Urinary bladder (tissue), 4 donors: Measurements from ENCODE around the gene UBA3. TPM values are rescaled to one million over a fixed set of nuclear protein-coding genes. Genes with fewer than 3 reads are reported as not detected.

Source experiments
- DNase-seq: peaks from one replicate; pipeline ENCODE4 v3.0.0-alpha.2; 2015; ENCODE audit errors: extremely low spot score
- H3K27ac ChIP-seq: one replicate; pipeline ENCODE4 v1.5.1; 2013; ENCODE audit warnings: low read depth, mild to moderate bottlenecking, moderate library complexity
- H3K36me3 ChIP-seq: one replicate; pipeline ENCODE4 v1.6.1; 2013; ENCODE audit warnings: mild to moderate bottlenecking, moderate library complexity; ENCODE audit not compliant: insufficient read depth
- H3K4me1 ChIP-seq: one replicate; pipeline ENCODE4 v1.6.1; 2013; ENCODE audit warnings: mild to moderate bottlenecking, moderate library complexity; ENCODE audit not compliant: insufficient read depth
- H3K4me3 ChIP-seq: one replicate; pipeline ENCODE4 v1.5.1; 2013; ENCODE audit warnings: low read depth, low read length
- WGBS: extraction: QIAGEN DNeasy Blood & Tissue Kit; methylation state at CpG from one replicate; pipeline ENCODE4 v1.1.7; 2013; 5-methylcytosine and 5-hydroxymethylcytosine counted together
- polyA plus RNA-seq: library from polyadenylated mRNA; stranded (reverse); fragments of 200-250 nt; gene quantifications from one replicate; pipeline ENCODE4 v1.2.3, GENCODE V29; 2013
- total RNA-seq: library from RNA; depleted of rRNA; stranded (reverse); fragments of >200 nt; gene quantifications from one replicate; pipeline ENCODE4 v1.2.3, GENCODE V29; 2014
- donor health status: healthy with polysubstance abuse.
- donor health status: healthy.

UBA3 gene
- total RNA-seq: 100 TPM
- 40.0 TPM for polyA plus RNA-seq

GRCh38 chr3:69080233-69080920, at the start of gene UBA3:
Gene UBA3, minus strand, starts transcription at chr3:69080365. Its CDS starts 12 bp downstream, at chr3:69080353.
- Histone ChIP-seq H3K4me1 (no peaks in the 10 kb centered on the region), H3K4me3 (peak within 1 kb of the TSS; percentile 100), H3K36me3 (no peaks in the 10 kb centered on the region), H3K27ac (peak within 1 kb of the TSS; percentile 67)
- peak; percentile 46 for DNase-seq
- WGBS: 4% methylated on average over 37 of the region's 37 CpGs

- Histone ChIP-seq H3K4me3 (no peak overlapping the region), H3K27ac (no peak overlapping the region), H3K4me1 (no peaks in the 10 kb centered on the region), H3K36me3 (no peaks in the 10 kb centered on the region)
- DNase-seq: no peak
- 29% methylated on average over 1 of the region's 1 CpG for WGBS
Observed at GRCh38 chr3:69129531-69129930, 49.4 kb upstream of the UBA3 start.

GRCh38 chr3:69128509-69128908, 48.3 kb upstream of the UBA3 start:
- H3K27ac ChIP-seq: no peak overlapping the region
- DNase-seq: no peak

GRCh38 chr3:69126999-69127398, 46.8 kb upstream of the UBA3 start:
- DNase-seq: no peak
- H3K36me3 ChIP-seq: no peaks in the 10 kb centered on the region
- H3K27ac ChIP-seq: no peak overlapping the region
- 92% methylated on average over 2 of the region's 2 CpGs for WGBS
- H3K4me3 ChIP-seq: no peak overlapping the region
- no peaks in the 10 kb centered on the region for H3K4me1 ChIP-seq

More at GRCh38 chr3:69128509-69128908, 48.3 kb upstream of the UBA3 start:
- H3K4me1 ChIP-seq: no peaks in the 10 kb centered on the region
- H3K36me3 ChIP-seq: no peaks in the 10 kb centered on the region
- no peak overlapping the region for H3K4me3 ChIP-seq

DNA sequence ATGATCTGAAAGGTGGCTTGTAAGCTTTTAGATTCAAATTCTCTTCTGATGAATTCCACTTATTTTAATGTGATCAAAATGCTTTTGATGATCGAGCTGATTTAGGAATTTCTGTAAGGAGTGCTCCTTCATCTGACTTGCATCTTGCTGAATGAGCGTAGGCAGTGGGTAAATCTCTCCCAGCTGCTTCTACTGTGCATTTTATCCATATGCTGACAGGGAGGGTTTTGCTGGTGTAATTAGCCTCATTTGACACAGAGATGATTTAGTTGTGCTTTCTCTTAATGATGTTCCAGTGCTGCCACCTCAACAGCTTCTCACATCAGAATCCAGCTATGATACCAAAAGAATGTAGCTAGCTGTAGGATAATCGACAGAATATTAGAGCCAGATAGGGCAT, 46.1 kb upstream of the UBA3 start:
- Histone ChIP-seq H3K4me3 (no peak overlapping the region), H3K4me1 (no peaks in the 10 kb centered on the region), H3K27ac (no peak overlapping the region), H3K36me3 (no peaks in the 10 kb centered on the region)
- WGBS: 74% methylated on average over 3 of the region's 3 CpGs
- DNase-seq: no peak

DNA sequence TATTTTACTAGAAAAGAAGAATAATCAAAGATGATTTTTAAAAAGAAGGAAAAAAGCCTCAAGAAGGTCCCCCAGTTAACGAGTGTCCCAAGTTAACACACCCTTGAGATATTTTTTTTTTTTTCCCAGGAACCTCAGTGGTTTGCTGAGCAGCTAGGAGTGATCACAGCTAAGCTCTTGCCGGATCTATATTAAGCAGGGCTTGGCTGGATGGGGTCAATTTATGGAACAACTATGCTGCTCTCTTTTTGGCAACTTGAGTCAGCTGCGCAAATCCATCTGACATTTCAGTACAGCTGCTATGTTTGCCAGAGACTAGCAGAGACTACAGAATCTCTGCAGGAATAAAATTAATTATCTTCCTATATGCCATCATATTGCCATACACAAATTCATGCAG, 42.2 kb upstream of the UBA3 start, which contains the start of gene LMOD3:
Gene LMOD3 (minus strand): TSS at position 193 of the 400 bp plus-strand sequence. CDS start 209 bp downstream, outside the sequence.
- no peak within 1 kb of the TSS for H3K27ac ChIP-seq
- H3K36me3 ChIP-seq: no peaks in the 10 kb centered on the region
- no peaks in the 10 kb centered on the region for H3K4me1 ChIP-seq
- no peak for DNase-seq
- 39% methylated on average over 3 of the region's 3 CpGs for WGBS
- no peak within 1 kb of the TSS for H3K4me3 ChIP-seq

DNA sequence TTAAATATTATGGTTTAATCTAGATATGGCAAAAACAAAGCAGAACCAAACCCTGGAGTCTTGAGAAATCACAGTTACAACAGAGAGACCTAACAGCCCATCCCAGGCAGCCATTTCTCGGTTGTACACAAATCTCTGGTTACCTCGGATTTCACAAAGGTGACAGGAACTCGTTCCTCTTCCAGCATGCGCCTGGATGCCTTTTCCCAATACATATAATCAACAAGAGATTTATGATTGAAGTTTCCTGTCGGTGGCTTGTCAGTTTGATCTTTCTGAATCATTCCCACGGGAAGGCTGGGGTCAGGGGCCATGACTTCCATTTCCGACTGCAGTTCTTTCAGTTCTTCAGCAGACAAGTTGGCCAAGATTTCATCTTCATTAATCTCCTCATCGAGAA, 41.8 kb upstream of the UBA3 start:
- no peak overlapping the region for H3K4me3 ChIP-seq
- no peak for DNase-seq
- 43% methylated on average over 8 of the region's 8 CpGs for WGBS
- H3K36me3 ChIP-seq: no peaks in the 10 kb centered on the region
- H3K27ac ChIP-seq: no peak overlapping the region
- H3K4me1 ChIP-seq: no peaks in the 10 kb centered on the region

- no peaks in the 10 kb centered on the region for H3K36me3 ChIP-seq
- no peak for DNase-seq
- no peaks in the 10 kb centered on the region for H3K4me1 ChIP-seq
- H3K27ac ChIP-seq: no peak overlapping the region
- H3K4me3 ChIP-seq: no peak overlapping the region
- 73% methylated on average over 6 of the region's 6 CpGs for WGBS
Observed at GRCh38 chr3:69121513-69121912, 41.3 kb upstream of the UBA3 start.

DNA sequence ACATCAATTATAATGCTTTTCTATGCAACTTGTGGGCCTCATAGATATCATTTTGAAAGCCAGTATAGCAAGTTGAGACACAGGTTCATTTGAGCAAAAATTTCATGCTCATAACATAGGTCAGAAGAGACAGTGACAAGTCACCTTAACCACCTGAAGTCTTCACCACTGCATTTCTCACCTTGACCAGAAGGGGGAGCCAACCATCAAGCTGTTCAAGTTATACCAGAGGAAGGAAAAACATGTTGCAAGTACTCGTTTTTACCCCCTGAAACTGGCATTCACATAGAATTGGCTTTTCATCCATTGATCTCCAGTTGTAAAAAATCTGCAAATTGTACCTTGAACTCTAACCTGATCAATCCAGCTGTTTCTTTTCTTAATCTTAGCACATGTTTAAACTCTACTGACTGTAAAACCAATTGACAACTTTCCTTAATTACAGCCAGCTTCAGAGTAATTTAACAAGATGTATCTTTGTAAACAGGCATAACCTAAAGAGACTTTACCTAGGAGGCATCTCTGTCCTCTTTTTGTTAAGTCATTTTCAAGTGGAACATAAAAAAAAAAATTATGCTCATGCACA, 40.8 kb upstream of the UBA3 start:
- no peak overlapping the region for H3K4me3 ChIP-seq
- H3K36me3 ChIP-seq: no peaks in the 10 kb centered on the region
- peak; percentile 49 for DNase-seq
- H3K4me1 ChIP-seq: no peaks in the 10 kb centered on the region
- 8% methylated on average over 1 of the region's 1 CpG for WGBS
- no peak overlapping the region for H3K27ac ChIP-seq

DNA sequence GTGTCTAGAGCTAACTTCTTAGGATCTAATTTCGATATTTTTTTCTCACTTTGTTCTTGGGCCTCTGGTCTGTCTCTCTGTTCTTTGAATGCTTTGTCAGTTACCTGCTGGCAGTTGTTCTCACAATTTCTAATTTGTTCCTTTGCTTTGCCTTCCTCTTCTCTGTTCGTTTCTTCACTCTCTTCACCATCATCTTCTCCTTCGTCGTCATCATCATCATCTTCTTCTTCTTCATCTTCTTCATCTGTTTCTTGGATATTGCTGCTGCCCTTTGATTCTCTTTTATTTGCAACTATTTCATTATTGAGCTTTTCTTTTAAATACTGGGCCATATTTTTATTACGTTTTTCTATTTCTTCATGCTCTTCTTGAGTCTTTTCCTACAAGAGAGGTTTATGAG, 39.5 kb upstream of the UBA3 start:
- Histone ChIP-seq H3K36me3 (no peaks in the 10 kb centered on the region), H3K4me1 (no peaks in the 10 kb centered on the region), H3K27ac (no peak overlapping the region), H3K4me3 (no peak overlapping the region)
- no peak for DNase-seq
- WGBS: 95% methylated on average over 5 of the region's 5 CpGs

DNA sequence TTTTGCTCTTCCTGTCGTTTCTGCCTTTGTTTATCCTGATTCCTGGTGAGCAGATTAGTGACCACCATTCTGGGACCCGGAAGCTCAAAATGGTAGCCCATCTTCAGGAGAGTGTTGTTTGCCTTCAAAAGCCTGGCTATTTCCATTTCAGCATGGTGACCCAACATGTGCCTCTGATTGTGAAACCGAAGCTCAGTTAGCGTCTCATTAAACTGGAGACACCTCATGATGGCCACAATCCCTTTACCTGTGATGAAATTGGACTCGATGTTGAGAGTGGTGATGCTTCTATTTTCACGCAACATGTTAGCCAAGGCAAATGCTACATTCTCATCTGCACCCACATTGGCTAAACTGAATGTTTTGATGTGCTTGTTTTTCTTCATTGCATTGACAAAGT, 39.0 kb upstream of the UBA3 start:
- Histone ChIP-seq H3K27ac (no peak overlapping the region), H3K4me3 (no peak overlapping the region), H3K4me1 (no peaks in the 10 kb centered on the region), H3K36me3 (no peaks in the 10 kb centered on the region)
- no peak for DNase-seq
- WGBS: 91% methylated on average over 6 of the region's 6 CpGs

GRCh38 chr3:69118555-69118954, 38.4 kb upstream of the UBA3 start:
- WGBS: 97% methylated on average over 12 of the region's 12 CpGs
- no peak overlapping the region for H3K4me3 ChIP-seq
- no peak for DNase-seq
- no peaks in the 10 kb centered on the region for H3K36me3 ChIP-seq
- no peaks in the 10 kb centered on the region for H3K4me1 ChIP-seq
- no peak overlapping the region for H3K27ac ChIP-seq

DNA sequence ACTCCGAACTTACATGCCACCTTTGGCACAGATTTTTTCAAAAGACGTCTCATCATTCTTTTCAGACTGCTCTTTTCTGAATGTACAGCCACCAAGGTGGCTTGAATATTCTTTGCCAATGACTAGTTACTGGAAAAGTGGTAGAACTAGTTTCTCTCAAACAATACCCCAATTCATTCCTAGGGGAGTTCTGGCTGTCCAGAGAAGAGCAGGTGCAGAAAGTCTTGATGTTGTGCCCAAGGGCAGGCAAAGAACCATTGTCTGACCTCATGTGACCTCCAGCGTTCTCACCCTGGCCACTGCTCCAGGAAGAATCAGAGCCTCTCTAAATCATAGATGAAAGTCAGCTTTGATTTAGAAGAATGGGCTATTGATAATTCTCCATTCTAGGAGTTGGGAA, 36.7 kb upstream of the UBA3 start:
- Histone ChIP-seq H3K4me1 (no peaks in the 10 kb centered on the region), H3K36me3 (no peaks in the 10 kb centered on the region), H3K4me3 (no peak overlapping the region), H3K27ac (no peak overlapping the region)
- 81% methylated on average over 3 of the region's 3 CpGs for WGBS
- no peak for DNase-seq

DNA sequence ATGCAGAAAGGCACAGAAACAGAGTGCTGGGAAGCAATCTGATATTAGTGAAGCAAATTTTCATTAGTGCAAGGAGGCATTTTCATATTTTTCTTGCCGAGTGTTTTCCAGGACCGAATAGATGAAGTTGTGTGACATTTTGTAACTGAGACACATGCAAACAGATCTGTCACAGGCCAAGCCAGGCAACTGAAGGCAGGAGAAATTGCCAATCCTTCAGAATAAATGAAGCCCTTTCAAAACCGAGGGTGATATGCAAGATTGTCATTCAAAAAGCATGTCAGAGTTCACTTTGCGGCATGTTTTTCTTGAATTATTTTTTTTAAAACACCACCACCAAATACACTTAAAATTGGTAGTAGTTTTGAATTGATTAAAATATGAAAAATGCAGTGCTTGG, 36.0 kb upstream of the UBA3 start:
- 84% methylated on average over 4 of the region's 4 CpGs for WGBS
- no peak for DNase-seq

More for the DNA sequence above, 36.0 kb upstream of the UBA3 start:
- no peak overlapping the region for H3K4me3 ChIP-seq
- no peaks in the 10 kb centered on the region for H3K4me1 ChIP-seq
- H3K27ac ChIP-seq: no peak overlapping the region
- H3K36me3 ChIP-seq: no peaks in the 10 kb centered on the region
